ENCODE data around the gene GABRR1.
"Not testable (repeated sequence)": the region's sequence is repeated elsewhere in the genome, so short reads cannot be mapped to it uniquely, and the experiment has no call there.

GABRR1 gene

DNA sequence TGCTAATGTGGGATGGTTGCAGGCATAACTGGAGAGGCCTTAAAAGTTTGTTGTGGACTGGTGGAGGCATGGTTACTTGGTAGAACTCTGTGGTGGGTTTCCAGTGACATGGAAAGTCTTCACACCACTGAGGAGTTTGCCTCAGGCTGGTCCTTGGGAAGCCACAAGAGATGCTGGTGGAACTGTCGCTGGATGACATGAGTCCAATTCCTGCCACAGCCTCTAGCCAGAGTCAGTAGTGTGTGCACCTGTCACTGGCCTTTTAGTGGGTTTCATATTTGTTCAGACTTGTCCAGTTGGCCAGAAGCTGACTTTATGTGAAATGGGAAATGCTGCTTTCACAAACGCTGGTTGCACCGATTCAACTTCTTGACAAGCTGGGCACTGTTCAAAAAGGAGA, 85.6 kb downstream of the GABRR1 start:
- no peak for DNase-seq (ENCODE audit: low read depth in 2 of 2)
- TF ChIP-seq, protein P1, sequence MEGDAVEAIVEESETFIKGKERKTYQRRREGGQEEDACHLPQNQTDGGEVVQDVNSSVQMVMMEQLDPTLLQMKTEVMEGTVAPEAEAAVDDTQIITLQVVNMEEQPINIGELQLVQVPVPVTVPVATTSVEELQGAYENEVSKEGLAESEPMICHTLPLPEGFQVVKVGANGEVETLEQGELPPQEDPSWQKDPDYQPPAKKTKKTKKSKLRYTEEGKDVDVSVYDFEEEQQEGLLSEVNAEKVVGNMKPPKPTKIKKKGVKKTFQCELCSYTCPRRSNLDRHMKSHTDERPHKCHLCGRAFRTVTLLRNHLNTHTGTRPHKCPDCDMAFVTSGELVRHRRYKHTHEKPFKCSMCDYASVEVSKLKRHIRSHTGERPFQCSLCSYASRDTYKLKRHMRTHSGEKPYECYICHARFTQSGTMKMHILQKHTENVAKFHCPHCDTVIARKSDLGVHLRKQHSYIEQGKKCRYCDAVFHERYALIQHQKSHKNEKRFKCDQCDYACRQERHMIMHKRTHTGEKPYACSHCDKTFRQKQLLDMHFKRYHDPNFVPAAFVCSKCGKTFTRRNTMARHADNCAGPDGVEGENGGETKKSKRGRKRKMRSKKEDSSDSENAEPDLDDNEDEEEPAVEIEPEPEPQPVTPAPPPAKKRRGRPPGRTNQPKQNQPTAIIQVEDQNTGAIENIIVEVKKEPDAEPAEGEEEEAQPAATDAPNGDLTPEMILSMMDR (IDR thresholded peaks at IDR 0.05; ENCODE audit: low read depth, low read length): no peak
- no peak overlapping the region for H3K4me3 ChIP-seq (replicated peaks in 1 of 2; ENCODE audit: low read depth in 2 of 2, low read length in 2 of 2)

- not testable (repeated sequence) for H3K4me3 ChIP-seq (replicated peaks in 1 of 2; ENCODE audit: low read depth in 2 of 2, low read length in 2 of 2); DNase-seq (ENCODE audit: low read depth in 2 of 2)
Measured at GRCh38 chr6:89128256-89128671, 88.9 kb downstream of the GABRR1 start.

Data from cardiac fibroblast (primary cell).